Stimulated activated CD8-positive, alpha-beta memory T cell treated with anti-CD3 and anti-CD28 coated beads, Interleukin-2, amount 100 ng/mL, for 48 hours (primary cell): ENCODE measurements around the gene SPOCD1.
A peak's percentile ranks its signal among the peaks of the same experiment; 100 is the strongest.

Experiments
- DNase-seq, 2 donors: peaks; one replicate each; pipeline ENCODE4 v3.0.0-alpha.2; 2020; ENCODE audit warnings: low read depth in 2 of 2

SPOCD1 gene

DNA sequence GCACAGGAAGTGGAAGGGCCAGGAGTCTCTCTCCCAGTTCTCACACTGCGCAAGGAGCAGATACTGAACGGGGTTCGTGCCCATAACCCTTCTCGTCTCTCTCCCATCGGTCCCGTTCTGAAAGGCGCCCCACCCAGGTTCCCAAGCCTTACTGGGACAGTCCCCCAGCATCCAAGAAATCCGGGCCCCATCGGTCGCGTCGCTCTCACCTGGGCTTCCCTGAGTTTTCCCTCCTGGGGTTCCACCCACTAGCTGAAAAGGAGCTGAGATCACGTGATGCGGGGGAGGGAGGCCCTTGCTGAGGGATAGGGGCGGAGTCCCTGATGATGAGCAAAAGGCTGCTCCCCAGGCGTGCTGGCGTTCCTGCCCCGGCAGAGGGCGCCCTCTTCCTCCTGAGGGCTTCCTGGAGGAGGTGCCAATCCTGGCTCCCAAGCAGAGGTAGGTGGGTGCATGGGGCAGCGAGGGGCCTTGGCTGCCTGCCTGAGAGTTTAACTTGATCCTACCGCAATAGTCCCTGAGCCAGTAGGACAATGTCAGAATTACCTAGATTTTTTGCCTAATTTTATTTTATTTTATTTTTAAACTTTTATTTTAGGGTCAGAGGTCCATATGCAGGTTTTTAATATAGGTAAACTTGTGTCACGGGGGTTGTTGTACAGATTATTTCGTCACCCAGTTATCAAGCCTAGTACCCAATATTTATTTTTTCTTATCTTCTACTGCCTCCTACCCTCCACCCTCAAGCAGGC lies at the start of gene SPOCD1:
TSS of gene SPOCD1 (minus strand) at position 271 of the 749 bp plus-strand sequence. CDS start 689 bp downstream, outside the sequence.
- peak; percentile 81 to 85 for DNase-seq

GRCh38 chr1:31862071-31862470 lies 46.2 kb upstream of the SPOCD1 start:
- no peak for DNase-seq

DNA sequence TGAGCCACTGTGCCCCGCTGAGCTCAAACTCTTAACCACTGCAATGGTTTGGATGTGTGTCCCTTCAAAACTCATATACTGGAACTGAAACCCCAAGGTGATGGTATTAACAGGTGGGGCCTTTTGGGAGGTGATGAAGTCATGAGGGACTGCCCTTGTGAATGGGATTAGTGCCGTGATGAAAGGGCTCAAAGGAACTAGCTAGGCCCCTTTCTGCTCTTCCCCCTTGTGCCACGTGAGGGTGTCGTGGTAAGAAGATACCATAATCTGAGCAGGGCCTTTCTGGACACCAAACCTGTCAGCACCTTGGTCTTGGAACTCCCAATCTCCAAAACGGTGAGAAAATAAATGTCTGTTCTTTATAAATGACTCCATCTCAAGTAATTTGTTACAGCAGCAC lies 45.5 kb upstream of the SPOCD1 start:
- no peak for DNase-seq

GRCh38 chr1:31860581-31860980 lies 44.8 kb upstream of the SPOCD1 start:
- DNase-seq: no peak

GRCh38 chr1:31859719-31860118 lies 43.9 kb upstream of the SPOCD1 start:
- no peak for DNase-seq

- DNase-seq: no peak
These were observed 43.2 kb upstream of the SPOCD1 start for GRCh38 chr1:31859044-31859443.

DNA sequence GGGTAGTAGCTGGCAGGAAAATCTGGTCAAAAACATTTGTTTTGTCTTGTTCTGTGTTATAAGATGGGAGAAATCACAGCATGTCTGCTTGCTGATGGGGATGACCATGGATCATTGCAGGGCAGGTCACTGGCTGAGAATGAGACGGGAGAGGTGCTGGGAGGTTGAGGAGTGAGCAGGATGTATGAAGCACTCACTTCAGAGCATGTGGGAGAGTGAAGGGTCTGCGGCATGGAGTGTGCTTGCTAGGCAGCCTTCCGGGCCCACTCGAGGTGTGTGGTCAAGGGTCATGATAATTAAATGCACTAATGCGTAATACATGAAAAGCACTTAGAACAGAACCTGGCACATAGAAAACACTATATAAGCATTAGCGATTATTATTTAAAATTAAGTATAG lies 42.0 kb upstream of the SPOCD1 start:
- no peak for DNase-seq

DNA sequence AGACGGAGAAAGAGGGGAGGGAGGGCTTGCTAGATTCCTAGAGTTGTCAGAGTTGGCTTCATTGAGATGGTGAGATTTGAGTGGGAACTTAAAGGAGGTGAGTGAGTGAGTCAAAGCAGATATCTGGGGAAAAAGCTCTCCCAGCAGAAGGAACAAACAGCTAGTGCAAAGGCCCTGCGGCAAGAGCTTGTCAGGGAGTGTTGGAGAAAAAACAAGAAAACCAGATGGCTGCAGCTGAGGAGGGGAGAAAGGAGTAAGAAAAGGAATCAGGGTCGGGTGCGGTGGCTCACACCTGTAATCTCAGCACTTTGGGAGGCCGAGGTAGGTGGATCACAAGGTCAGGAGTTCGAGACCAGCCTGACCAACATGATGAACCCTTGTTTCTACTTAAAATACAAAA lies 40.3 kb upstream of the SPOCD1 start:
- DNase-seq: no peak

- no peak for DNase-seq
These were observed 39.4 kb upstream of the SPOCD1 start for GRCh38 chr1:31855038-31855845.

GRCh38 chr1:31849653-31850052 lies 33.8 kb upstream of the SPOCD1 start:
- no peak for DNase-seq

GRCh38 chr1:31848381-31848897 lies 32.6 kb upstream of the SPOCD1 start:
- DNase-seq: peak in 1 of 2 donors; percentile 10

DNA sequence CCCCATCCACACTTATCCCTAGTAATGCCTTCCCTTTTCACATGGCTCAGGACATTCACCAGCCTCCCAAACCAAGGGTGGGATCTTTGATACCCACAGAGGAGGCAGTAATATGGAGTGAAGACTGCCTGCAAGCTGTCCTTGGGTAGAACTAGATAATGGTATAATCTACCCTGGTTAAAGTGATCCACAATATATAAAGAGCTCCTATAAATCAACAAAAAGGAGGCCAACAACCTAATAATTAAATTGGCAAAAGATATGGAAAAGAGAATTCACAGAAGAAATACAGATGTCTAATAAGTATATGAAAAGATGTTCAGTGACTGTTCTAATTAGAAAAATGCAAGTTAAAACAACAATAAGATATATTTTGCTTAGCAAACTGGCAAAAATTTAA lies 30.7 kb upstream of the SPOCD1 start:
- DNase-seq: no peak

GRCh38 chr1:31843506-31843905 lies 27.7 kb upstream of the SPOCD1 start:
- no peak for DNase-seq

GRCh38 chr1:31839662-31840343 lies 24.0 kb upstream of the SPOCD1 start:
- DNase-seq: no peak

DNA sequence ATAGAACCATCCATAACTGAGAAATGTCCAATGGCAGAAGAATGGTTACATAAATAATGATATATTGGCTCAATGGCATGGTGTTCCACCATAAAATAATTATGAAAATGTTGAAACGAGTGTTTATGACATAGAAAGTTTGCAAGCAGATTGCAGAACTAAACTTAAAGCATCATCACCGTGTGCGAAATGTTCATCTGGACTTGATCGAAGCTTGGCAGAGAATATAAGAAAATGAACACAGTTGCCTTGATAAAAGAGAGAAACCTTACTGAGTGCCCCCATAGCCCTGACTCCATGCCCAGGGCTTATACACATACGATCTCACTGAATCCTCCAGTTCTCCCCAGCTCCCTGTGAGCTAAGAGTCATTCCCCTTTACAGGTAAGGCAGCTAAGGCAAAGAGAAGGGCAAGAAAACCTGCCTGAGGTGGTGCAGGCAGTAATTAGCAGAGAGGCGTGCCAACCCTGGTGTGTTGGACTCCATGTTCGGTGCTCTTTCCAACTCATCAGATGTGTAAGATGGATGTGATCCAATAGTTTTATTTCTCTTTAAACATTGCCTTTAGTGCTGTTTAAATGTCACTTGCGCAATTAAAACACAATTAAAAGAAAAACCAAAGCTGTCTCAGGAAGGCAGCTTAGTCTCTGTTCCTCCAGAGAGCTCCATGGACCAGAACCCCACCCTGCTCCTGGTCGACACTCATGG lies 21.8 kb upstream of the SPOCD1 start:
- DNase-seq: no peak

GRCh38 chr1:31836638-31837037 lies 20.8 kb upstream of the SPOCD1 start:
- no peak for DNase-seq

DNA sequence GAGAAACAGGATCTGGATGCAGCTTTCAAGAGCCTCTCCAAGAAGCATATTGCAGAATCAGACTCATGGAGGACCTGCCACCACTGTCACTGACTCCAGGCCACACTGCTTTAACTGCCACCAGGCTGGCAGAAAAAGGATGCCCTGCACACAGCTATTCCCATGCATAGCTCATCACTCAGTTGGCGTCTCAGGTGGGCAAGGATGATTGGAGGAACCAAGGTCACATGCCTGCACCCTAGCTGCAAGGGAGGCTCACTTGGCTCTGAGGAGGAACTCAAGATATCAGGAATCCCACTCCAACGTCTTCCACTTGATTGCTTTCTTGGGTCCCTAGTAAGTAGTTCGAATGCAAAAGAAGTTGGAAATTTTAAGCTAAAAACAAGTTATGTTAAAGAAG lies 19.6 kb upstream of the SPOCD1 start:
- DNase-seq: no peak

GRCh38 chr1:31834501-31834900 lies 18.7 kb upstream of the SPOCD1 start:
- DNase-seq: no peak

DNA sequence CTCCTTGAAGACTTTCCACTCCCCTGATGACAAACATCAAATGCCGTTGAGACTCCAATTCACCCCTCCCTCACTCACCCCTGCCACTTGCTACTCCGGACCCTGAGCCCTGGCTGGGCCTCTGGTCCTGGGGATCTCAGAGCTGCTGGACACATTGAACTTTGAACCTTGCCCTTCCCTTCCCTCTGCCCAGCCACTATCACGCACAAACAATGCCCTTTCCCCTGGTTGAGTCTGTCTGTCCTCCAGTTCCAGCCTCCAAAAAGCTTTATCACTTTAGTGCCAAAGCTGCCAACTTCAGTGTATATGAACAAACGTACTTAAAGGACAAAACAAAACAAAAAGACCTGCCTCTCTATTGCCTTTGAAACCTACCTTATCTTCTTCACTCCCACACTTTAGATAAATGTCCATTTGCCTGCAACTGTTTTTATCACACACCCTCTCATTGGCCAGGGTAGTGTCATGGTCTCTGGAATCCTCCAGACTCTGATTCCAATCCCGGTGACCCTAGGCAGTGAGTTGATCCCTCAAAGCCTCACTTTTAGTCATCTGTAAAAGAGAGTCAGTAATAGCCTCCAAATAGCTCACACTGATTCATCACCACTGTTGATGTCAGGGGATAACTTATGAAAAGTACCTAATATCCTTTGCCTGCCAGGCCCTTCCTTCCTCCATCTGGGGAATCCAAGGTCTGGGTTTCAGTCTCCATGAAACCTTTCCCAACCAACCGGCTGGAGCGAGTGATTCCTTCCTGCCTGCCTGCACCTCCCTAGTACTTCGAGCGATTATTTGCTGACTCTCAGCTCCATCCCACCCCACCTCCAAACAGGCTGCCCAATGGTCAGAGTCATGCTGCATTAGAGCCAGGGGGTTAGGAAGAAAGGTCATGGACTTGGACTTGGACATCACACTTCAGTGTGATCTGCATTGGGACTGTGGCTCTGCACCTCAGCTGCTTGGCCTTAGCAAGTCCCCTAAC lies 15.9 kb upstream of the SPOCD1 start:
- no peak for DNase-seq

DNA sequence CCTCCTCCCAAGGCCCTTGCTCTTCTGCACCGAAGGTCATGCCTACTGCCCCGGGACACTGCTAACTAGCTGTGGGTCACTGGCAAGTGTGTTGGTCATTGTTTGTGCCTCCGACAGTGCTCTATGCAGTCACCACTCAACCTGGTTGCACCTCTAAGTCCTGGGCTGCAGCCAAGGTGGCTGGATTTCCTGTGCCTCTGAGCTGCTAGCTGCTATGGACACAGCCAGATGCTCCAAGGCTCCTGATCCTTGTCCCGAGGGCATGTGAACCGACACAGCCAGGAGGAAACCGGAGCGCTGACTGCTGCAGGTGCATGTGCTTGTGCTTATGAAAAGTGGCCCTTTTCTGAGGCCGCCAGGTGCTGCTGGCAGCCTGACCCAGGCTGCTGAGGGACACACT lies 14.7 kb upstream of the SPOCD1 start:
- DNase-seq: no peak
